ENCODE measurements around the gene MNT. TPM values are rescaled to one million over a fixed set of nuclear protein-coding genes. Genes with fewer than 3 reads are reported as not detected.

The MNT gene
- total RNA-seq, 1 experiment from 2014 or later: 38.9 TPM

GRCh38 chr17:2388020-2388682 is 12.7 kb downstream of the MNT start:
- WGBS (ENCODE audit: extremely low coverage, insufficient read length, low lambda C conversion rate): no CpG with 5 or more reads among the region's 21 CpGs
- no peak overlapping the region for H3K4me2 ChIP-seq (ENCODE audit: insufficient read depth, insufficient read length, low read length)
- H3K27me3 Mint-ChIP-seq (ENCODE audit: low read depth): no peaks in the 10 kb centered on the region
- H4K91ac ChIP-seq (ENCODE audit: insufficient read length, low read depth, low read length): no peak overlapping the region
- no peaks in the 10 kb centered on the region for H3K9me3 ChIP-seq (ENCODE audit: control insufficient read depth, low read depth, low read length)
- no peak overlapping the region for H3K9ac ChIP-seq (ENCODE audit: extremely low read depth, insufficient read length, low read length)
- H3T11ph ChIP-seq (ENCODE audit: low read length): no peak overlapping the region
- H3K18ac ChIP-seq (ENCODE audit: insufficient read length, low read depth, low read length): no peak overlapping the region
- H2AFZ ChIP-seq (ENCODE audit: low read length): no peak overlapping the region
- no peak overlapping the region for H3K23ac ChIP-seq (ENCODE audit: insufficient read length, low read depth, low read length)
- no peak for DNase-seq
- H2BK5ac ChIP-seq (ENCODE audit: insufficient read length, low read length): no peak overlapping the region
- H3K56ac ChIP-seq (ENCODE audit: insufficient read length, low read depth, low read length): no peak overlapping the region
- TF ChIP-seq CTCF (conservative IDR thresholded peaks at IDR 0.05): no peak
- H3K36me3 Mint-ChIP-seq (ENCODE audit: insufficient read depth in 1 of 3, low read depth in 3 of 3): peaks cover 5 to 37% (median 27%) of the 10 kb centered on the region in 3 experiments; a peak in 6 of 7 replicates
- peak overlapping the region in 2 of 3 experiments; percentile 91 to 92; a peak in 4 of 7 replicates for H3K27ac Mint-ChIP-seq
- H4K8ac ChIP-seq (replicated peaks; ENCODE audit: insufficient read length, low read depth, low read length): no peak overlapping the region
- H2BK15ac ChIP-seq (ENCODE audit: low read depth, low read length): no peak overlapping the region
- no peak overlapping the region for H2BK12ac ChIP-seq (ENCODE audit: insufficient read length, low read depth, low read length)
- H3K4me1 ChIP-seq (ENCODE audit: insufficient read depth, low read length): no peaks in the 10 kb centered on the region; the same call in 1 of the 2 replicates
- H3K27me3 ChIP-seq (ENCODE audit: insufficient read depth, low read length): no peaks in the 10 kb centered on the region
- H2BK20ac ChIP-seq (ENCODE audit: low read depth, low read length, poor library complexity, severe bottlenecking): no peak overlapping the region
- no peak overlapping the region for H3K14ac ChIP-seq (ENCODE audit: insufficient read depth, low read length)
- peaks cover under 1% of the 10 kb centered on the region for H3K23me2 ChIP-seq (ENCODE audit: insufficient read length, low read depth, low read length, poor library complexity, severe bottlenecking)
- H3K4me1 Mint-ChIP-seq: peaks cover 29 to 41% of the 10 kb centered on the region in 2 experiments
- no peak overlapping the region for H3K27ac ChIP-seq (ENCODE audit: insufficient read length, low read depth, low read length)
- H4K5ac ChIP-seq (ENCODE audit: insufficient read length, low read depth, low read length): no peak overlapping the region
- no peak overlapping the region for H2AK5ac ChIP-seq (ENCODE audit: insufficient read length, low read length)
- no peaks in the 10 kb centered on the region for H3K79me1 ChIP-seq (ENCODE audit: insufficient read depth, low read depth, low read length, poor library complexity, severe bottlenecking)
- H3K4ac ChIP-seq (ENCODE audit: low read depth, low read length): no peak overlapping the region
- H3K4me3 Mint-ChIP-seq: no peak overlapping the region
- H3K9me3 Mint-ChIP-seq: no peaks in the 10 kb centered on the region
- no peaks in the 10 kb centered on the region for H3K79me2 ChIP-seq (ENCODE audit: insufficient read depth, low read length)
- H2BK120ac ChIP-seq (ENCODE audit: low read depth, low read length, poor library complexity, severe bottlenecking): no peak overlapping the region
- no peaks in the 10 kb centered on the region for H4K20me1 ChIP-seq (ENCODE audit: control insufficient read depth, insufficient read depth, insufficient read length)

Data from H9 (cell line).